Pons (tissue), 1 donor: ENCODE results near the gene APOC3.
"Not testable (repeated sequence)": the region's sequence is repeated elsewhere in the genome, so short reads cannot be mapped to it uniquely, and the experiment has no call there.

ENCODE experiments used
- DNase-seq: peaks from one replicate; pipeline ENCODE4 v3.0.0-alpha.2; 2016; ENCODE audit warnings: low spot score

The APOC3 gene

GRCh38 chr11:116829525-116830183 is at the start of gene APOC3:
TSS of gene APOC3 (plus strand) at chr11:116829907. CDS start at chr11:116830583, 676 bp downstream.
- DNase-seq = no peak

- no peak for DNase-seq
Measured at GRCh38 chr11:116782728-116783127, 47.0 kb upstream of the APOC3 start.

- DNase-seq = no peak
Measured at GRCh38 chr11:116786326-116786725, 43.4 kb upstream of the APOC3 start.

- no peak for DNase-seq
Measured at GRCh38 chr11:116786966-116787365, 42.7 kb upstream of the APOC3 start.

GRCh38 chr11:116787436-116787785 is 42.3 kb upstream of the APOC3 start:
- no peak for DNase-seq

- peak; percentile 70 for DNase-seq
Measured at GRCh38 chr11:116787786-116788486, 41.8 kb upstream of the APOC3 start, which contains the start of gene ZPR1. TSS of gene ZPR1 (minus strand) at chr11:116788023. CDS start at chr11:116787990, 33 bp downstream.

GRCh38 chr11:116788534-116788933 is 41.2 kb upstream of the APOC3 start:
- DNase-seq = no peak

DNA sequence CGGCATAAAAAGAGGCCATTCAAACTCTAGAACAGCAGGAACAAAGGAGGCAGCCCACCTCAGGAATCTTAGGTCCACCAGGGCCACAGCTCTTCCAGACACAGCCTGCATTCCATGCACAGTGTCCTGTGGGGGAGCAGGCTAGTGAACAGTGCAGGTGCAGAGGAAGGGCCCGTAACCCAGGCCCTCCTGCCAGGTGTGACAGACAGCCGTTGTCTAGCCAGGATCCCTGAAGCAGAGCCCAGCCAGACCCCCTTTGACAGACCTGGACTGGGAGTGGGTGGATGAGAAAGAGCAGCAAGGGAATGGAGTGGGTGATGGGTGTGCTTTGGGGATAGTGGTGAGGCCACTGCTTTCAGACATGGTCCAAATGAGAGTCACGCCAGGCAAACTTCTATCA is 40.7 kb upstream of the APOC3 start:
- no peak for DNase-seq

DNA sequence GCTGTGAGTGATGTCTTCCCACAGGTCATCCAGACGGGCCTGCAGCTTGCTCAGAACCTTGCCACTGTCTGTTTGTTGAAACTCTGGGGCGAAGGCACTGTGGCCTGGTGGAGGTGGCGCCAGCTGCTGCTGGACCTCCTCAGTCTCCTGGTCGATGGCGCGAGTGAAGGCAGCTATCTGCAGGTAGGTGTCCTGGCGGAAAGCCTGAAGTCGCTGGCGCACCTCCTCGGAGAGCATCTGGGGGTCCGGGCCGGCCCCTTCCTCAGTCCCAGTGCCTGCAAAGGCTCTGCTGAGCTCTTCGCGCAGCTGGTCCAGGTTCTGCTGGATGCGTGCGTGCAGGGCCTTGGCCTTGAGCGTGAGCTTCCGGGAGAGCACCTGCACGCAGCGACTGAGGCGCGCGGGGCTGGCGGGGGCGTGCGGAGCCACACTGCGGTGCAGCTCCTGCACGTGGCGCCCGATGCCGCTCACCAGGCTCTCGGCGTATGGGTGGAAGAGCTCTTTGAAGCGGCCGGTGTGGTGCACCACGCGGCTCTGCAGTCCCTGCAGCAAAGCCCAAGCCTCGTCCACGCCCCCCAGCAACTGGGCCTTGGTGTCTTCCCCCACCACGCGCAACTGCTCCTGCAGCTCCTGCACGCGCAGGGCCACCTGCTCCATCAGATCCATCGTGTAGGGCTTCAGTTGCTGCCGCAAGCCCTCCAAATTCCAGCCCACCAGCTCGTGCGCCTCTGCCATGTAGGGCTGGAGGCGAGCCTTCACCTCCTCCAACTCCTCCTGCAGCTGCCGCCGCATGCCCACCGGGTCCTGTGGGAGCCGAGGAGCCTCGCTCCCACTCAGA is 39.3 kb upstream of the APOC3 start:
- DNase-seq = no peak

GRCh38 chr11:116791002-116791812 is 38.5 kb upstream of the APOC3 start:
- DNase-seq = peak; percentile 57

GRCh38 chr11:116791813-116792143 is 37.9 kb upstream of the APOC3 start, which contains the start of gene APOA5:
TSS of gene APOA5 (minus strand) at chr11:116791879. CDS start at chr11:116791860, 19 bp downstream.
- DNase-seq = no peak

DNA sequence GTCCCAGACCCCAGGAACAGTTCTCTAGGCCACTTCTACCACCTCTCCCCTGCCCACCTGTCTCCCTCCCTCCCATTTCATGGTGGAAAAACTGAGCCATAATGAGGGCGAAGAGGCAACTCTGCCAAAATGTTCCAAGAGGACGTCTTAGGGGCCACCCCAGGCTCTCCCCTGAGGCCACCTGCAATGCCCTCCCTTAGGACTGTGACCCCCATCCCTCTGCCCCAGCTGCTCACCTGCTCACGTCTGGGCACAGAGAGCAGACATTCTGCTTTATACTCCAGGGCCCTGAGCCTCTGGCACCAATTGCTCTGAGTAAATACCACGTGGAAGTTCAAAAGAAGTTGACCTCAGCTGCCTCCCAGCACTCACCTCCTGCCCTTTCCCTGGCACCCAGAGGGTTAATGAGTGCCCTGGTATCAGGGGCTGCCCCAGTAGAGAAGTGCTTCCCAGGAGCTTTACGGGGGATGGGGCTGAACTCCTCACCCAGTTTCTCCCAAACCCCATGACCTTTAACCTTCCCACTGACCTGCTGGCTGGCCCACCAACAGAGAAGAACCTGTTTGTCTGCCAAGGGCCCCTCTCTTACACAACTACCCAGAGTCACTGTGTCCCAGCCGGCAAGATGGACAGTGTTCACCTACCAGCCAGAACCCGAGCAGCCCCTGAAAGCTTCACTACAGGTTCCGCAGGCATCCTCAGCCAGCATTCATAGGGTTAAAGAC is 37.4 kb upstream of the APOC3 start:
- DNase-seq = no peak

GRCh38 chr11:116792869-116793771 is 36.6 kb upstream of the APOC3 start:
- no peak for DNase-seq

- DNase-seq = no peak
Measured at GRCh38 chr11:116793772-116794097, 36.0 kb upstream of the APOC3 start.

DNA sequence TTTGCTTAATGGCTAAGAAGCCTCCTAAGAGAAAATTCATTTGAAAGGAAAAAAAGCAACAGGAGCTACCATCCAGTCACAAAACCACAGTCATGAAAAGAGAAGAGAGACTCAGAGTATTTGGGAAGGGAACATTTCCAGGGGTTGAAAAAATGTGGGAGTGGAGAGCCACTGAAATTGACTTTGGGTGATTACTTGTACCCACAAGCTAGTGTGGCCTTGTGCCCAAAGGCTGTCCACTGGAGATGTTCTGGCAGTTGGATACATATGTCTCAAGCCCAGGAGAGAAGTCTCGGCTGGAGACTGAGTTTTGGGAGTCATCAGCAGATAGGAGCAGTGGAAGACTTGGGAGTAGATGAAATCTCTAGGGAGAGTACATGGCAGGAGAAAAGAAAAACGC is 34.9 kb upstream of the APOC3 start:
- no peak for DNase-seq

- no peak for DNase-seq
Measured at GRCh38 chr11:116796548-116796947, 33.2 kb upstream of the APOC3 start.

DNA sequence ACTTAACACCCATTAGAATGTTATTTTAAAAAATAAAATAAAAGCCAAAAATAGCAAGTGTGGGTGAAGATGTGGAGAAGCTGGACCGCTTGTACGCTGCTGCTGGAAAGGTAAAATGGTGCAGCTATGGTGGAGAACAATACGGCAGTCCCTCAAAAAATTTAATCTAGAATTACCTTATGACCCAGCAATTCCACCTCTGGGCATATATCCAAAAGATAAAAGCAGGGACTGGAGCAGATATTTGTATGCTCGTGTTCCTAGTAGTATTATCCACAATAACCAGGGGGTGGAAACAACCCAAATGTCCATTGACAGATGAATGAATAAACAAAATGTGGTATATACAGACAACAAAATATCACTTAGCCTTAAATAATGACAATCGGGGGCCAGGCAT is 31.9 kb upstream of the APOC3 start:
- DNase-seq = no peak

GRCh38 chr11:116798368-116798767 is 31.3 kb upstream of the APOC3 start:
- no peak for DNase-seq

DNA sequence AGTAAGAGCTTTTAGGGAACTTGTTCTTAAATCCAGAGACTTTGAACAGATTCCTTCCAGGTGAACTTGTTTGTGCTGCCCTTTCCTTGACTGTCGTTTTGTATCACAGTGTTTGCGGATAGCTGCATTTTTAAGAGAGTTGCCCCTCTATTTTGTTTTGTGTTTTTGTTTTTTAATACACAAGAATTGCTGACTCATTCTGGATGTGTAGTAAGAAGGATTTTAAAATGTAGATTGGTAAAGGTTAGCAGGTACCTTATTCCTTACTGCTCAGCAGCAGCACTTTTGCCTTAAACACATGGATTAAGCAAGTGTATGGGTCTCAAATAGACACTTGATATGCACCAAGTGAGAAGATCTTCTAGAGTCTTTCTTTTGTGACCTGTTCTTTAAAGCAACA is 29.1 kb upstream of the APOC3 start:
- DNase-seq = no peak

DNA sequence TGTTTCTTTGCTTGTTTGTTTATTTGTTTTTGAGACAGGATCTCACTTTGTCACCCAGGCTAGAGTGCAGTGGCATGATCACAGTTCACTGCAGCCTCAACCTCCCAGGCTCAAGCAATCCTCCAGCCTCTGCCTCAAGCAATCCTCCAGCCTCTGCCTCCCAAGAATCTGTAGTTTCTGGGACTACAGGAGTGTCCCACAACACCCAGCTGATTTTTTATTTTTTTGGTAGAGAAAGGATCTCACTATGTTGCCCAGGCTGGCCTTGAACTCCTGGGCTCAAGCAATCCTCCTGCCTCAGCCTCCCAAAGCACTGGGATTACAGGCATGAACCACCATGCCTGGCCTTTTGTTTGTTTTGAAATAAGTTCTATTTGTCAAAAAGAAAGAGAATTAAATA is 28.0 kb upstream of the APOC3 start:
- DNase-seq = not testable (repeated sequence)
